ENCODE data around the gene ITPR1.

The ITPR1 gene

GRCh38 chr3:4581920-4582611 lies 88.9 kb downstream of the ITPR1 start:
- peak overlapping the region; percentile 55 for H3K4me3 ChIP-seq
- peak overlapping the region; percentile 78 to 89 for H3K27ac ChIP-seq
- no peak for TF ChIP-seq CTCF (IDR thresholded peaks at IDR 0.05)
- no peak for DNase-seq (ENCODE audit: low spot score)

GRCh38 chr3:4582624-4583023 lies 89.5 kb downstream of the ITPR1 start:
- H3K27ac ChIP-seq, result peak overlapping the region; percentile 78 to 89
- peak overlapping the region; percentile 55 for H3K4me3 ChIP-seq
- no peak for DNase-seq (ENCODE audit: low spot score)
- no peak for TF ChIP-seq CTCF (IDR thresholded peaks at IDR 0.05)

GRCh38 chr3:4583416-4583815 lies 90.3 kb downstream of the ITPR1 start:
- Histone ChIP-seq H3K4me3 (peak overlapping the region; percentile 55), H3K27ac (peak overlapping the region; percentile 78 to 89)
- DNase-seq (ENCODE audit: low spot score), result no peak
- TF ChIP-seq CTCF (IDR thresholded peaks at IDR 0.05), result no peak

- peak overlapping the region; percentile 55 for H3K4me3 ChIP-seq
- peak overlapping the region; percentile 78 to 89 for H3K27ac ChIP-seq
- no peak for DNase-seq (ENCODE audit: low spot score)
- no peak for TF ChIP-seq CTCF (IDR thresholded peaks at IDR 0.05)
Observed at GRCh38 chr3:4584456-4585249, 91.5 kb downstream of the ITPR1 start.

GRCh38 chr3:4586381-4586780 lies 93.2 kb downstream of the ITPR1 start:
- DNase-seq (ENCODE audit: low spot score), result no peak
- no peak for TF ChIP-seq CTCF (IDR thresholded peaks at IDR 0.05)
- peak overlapping the region in 1 of 2 donors; percentile 19 for H3K27ac ChIP-seq
- H3K4me3 ChIP-seq, result no peak overlapping the region

- no peak for TF ChIP-seq CTCF (IDR thresholded peaks at IDR 0.05)
- Histone ChIP-seq H3K27ac (peak overlapping the region in 1 of 2 donors; percentile 30), H3K4me3 (no peak overlapping the region)
- no peak for DNase-seq (ENCODE audit: low spot score)
Observed at GRCh38 chr3:4587061-4587837, 94.1 kb downstream of the ITPR1 start.
